HFFc6 (cell line): ENCODE measurements around the gene C1QTNF12. TPM values are rescaled to one million over a fixed set of nuclear protein-coding genes. Genes with fewer than 3 reads are reported as not detected.

Experiments used
- DNase-seq: peaks from one replicate; pipeline ENCODE4 v3.0.0-alpha.2; 2018
- H3K27ac Mint-ChIP-seq: 2 replicates; pipeline ENCODE4 v1.8.0; 2020; ENCODE audit warnings: mild to moderate bottlenecking, mixed read lengths
- H3K27me3 Mint-ChIP-seq: 2 replicates; pipeline ENCODE4 v1.8.0; 2021; ENCODE audit warnings: mild to moderate bottlenecking, moderate library complexity, mixed read lengths; ENCODE audit not compliant: insufficient read depth
- H3K36me3 Mint-ChIP-seq: 2 replicates; pipeline ENCODE4 v1.8.0; 2021; ENCODE audit warnings: low read depth, mixed read lengths
- H3K4me1 Mint-ChIP-seq: 2 replicates; pipeline ENCODE4 v1.8.0; 2020; ENCODE audit warnings: low read depth, mixed read lengths
- H3K4me3 Mint-ChIP-seq: 2 replicates; pipeline ENCODE4 v1.8.0; 2020; ENCODE audit warnings: mild to moderate bottlenecking, moderate library complexity, mixed read lengths
- H3K9me3 Mint-ChIP-seq: 2 replicates; pipeline ENCODE4 v1.8.0; 2020; ENCODE audit warnings: mild to moderate bottlenecking, mixed read lengths
- CTCF ChIP-seq: fragments of 200-600 bp; sonication (generic); IDR thresholded peaks from 2 replicates; pipeline ENCODE4 v1.5.0; 2021; ENCODE audit warnings: antibody characterized with exemption, mild to moderate bottlenecking
- total RNA-seq, 6 experiments: library from RNA; stranded (reverse); fragmentation: NEBNext Ultra II Directional; extraction: Animal tissue kit (Norgen Biotek cat#: 25700); gene quantifications; 2 replicates in 1 of 6; 3 replicates in 5 of 6; pipeline ENCODE4 v1.2.3, GENCODE V29; 2021

The C1QTNF12 gene
- total RNA-seq, 6 experiments from 2014 or later, result 0.31 to 1.7 (median 1.1) TPM

GRCh38 chr1:1234180-1234808 lies 12.2 kb downstream of the C1QTNF12 start:
- DNase-seq, result no peak
- Mint-ChIP-seq H3K4me1 (peaks cover 30% of the 10 kb centered on the region), H3K36me3 (peaks cover 27% of the 10 kb centered on the region), H3K27ac (peak overlapping the region; percentile 36), H3K4me3 (peak overlapping the region; percentile 81), H3K9me3 (peaks cover 6% of the 10 kb centered on the region), H3K27me3 (peaks cover 6% of the 10 kb centered on the region; the same call in 1 of the 2 replicates)
- no peak for TF ChIP-seq CTCF

GRCh38 chr1:1233567-1233892 lies 13.0 kb downstream of the C1QTNF12 start:
- Mint-ChIP-seq H3K36me3 (peaks cover 27% of the 10 kb centered on the region), H3K4me3 (peak overlapping the region; percentile 81)

GRCh38 chr1:1232796-1233566 lies 13.5 kb downstream of the C1QTNF12 start:
- H3K9me3 Mint-ChIP-seq, result peaks cover 6% of the 10 kb centered on the region
- peak overlapping the region; percentile 81 for H3K4me3 Mint-ChIP-seq
- H3K27ac Mint-ChIP-seq, result peak overlapping the region; percentile 36; the same call in 1 of the 2 replicates
- H3K4me1 Mint-ChIP-seq, result peaks cover 30% of the 10 kb centered on the region
- H3K27me3 Mint-ChIP-seq, result peaks cover 6% of the 10 kb centered on the region; the same call in 1 of the 2 replicates
- peaks cover 27% of the 10 kb centered on the region for H3K36me3 Mint-ChIP-seq
- no peak for DNase-seq
- no peak for TF ChIP-seq CTCF

More at GRCh38 chr1:1233567-1233892, 13.0 kb downstream of the C1QTNF12 start:
- Mint-ChIP-seq H3K9me3 (peaks cover 6% of the 10 kb centered on the region), H3K27ac (peak overlapping the region; percentile 36; the same call in 1 of the 2 replicates), H3K27me3 (peaks cover 6% of the 10 kb centered on the region; the same call in 1 of the 2 replicates), H3K4me1 (peaks cover 30% of the 10 kb centered on the region)
- no peak for DNase-seq
- TF ChIP-seq CTCF, result no peak

GRCh38 chr1:1232208-1232795 lies 14.2 kb downstream of the C1QTNF12 start, which contains the start of gene B3GALT6:
Gene B3GALT6 (plus strand): TSS chr1:1232237. CDS start chr1:1232279, 42 bp downstream.
- H3K4me3 Mint-ChIP-seq, result peak within 1 kb of the TSS; percentile 93
- peak within 1 kb of the TSS; percentile 88 for H3K27ac Mint-ChIP-seq
- H3K9me3 Mint-ChIP-seq, result peaks cover 6% of the 10 kb centered on the region
- no peak for TF ChIP-seq CTCF
- DNase-seq, result no peak
- H3K36me3 Mint-ChIP-seq, result peaks cover 27% of the 10 kb centered on the region
- peaks cover 6% of the 10 kb centered on the region; the same call in 1 of the 2 replicates for H3K27me3 Mint-ChIP-seq
- H3K4me1 Mint-ChIP-seq, result peaks cover 30% of the 10 kb centered on the region

GRCh38 chr1:1231400-1232207 lies 14.9 kb downstream of the C1QTNF12 start, which contains the start of gene SDF4:
Gene SDF4 (minus strand): TSS chr1:1232001. CDS start chr1:1228772, 3,229 bp downstream.
- Mint-ChIP-seq H3K4me1 (peaks cover 30% of the 10 kb centered on the region), H3K27me3 (peaks cover 6% of the 10 kb centered on the region; the same call in 1 of the 2 replicates), H3K27ac (peak within 1 kb of the TSS; percentile 88), H3K9me3 (peaks cover 6% of the 10 kb centered on the region), H3K36me3 (peaks cover 27% of the 10 kb centered on the region), H3K4me3 (peak within 1 kb of the TSS; percentile 93)
- DNase-seq, result peak; percentile 92
- no peak; the same call in 1 of the 2 replicates for TF ChIP-seq CTCF
